ENCODE data around the gene ST3GAL6.

DNA sequence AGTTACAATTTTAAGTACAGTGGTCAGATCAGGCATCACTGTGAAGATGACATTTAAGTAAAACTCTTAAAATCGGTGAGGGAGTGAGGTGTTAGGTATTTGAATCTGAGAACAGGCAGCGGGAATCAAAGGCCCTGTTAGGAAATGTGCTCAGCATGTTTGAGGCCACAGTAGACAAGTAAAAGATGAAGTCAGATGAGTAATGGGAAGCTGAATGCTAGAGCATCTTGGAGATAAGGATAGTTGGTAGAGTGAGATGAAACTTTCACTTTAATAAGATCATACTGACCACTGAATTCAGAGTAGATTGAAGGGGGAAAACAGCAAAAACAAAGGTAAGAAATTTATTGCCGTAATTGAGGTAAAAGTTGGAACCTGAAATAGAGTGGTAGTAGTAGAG, 76.7 kb downstream of the ST3GAL6 start:
- TF ChIP-seq, protein P1, sequence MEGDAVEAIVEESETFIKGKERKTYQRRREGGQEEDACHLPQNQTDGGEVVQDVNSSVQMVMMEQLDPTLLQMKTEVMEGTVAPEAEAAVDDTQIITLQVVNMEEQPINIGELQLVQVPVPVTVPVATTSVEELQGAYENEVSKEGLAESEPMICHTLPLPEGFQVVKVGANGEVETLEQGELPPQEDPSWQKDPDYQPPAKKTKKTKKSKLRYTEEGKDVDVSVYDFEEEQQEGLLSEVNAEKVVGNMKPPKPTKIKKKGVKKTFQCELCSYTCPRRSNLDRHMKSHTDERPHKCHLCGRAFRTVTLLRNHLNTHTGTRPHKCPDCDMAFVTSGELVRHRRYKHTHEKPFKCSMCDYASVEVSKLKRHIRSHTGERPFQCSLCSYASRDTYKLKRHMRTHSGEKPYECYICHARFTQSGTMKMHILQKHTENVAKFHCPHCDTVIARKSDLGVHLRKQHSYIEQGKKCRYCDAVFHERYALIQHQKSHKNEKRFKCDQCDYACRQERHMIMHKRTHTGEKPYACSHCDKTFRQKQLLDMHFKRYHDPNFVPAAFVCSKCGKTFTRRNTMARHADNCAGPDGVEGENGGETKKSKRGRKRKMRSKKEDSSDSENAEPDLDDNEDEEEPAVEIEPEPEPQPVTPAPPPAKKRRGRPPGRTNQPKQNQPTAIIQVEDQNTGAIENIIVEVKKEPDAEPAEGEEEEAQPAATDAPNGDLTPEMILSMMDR (IDR thresholded peaks at IDR 0.05; ENCODE audit: extremely low read depth in 1 of 2, insufficient read depth in 1 of 2, low read depth in 1 of 2, low read length in 2 of 2): no peak
- TF ChIP-seq, protein P2, sequence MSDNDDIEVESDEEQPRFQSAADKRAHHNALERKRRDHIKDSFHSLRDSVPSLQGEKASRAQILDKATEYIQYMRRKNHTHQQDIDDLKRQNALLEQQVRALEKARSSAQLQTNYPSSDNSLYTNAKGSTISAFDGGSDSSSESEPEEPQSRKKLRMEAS (IDR thresholded peaks at IDR 0.05; ENCODE audit: insufficient read depth, insufficient read length): no peak
- TF ChIP-seq EZH2 (IDR thresholded peaks at IDR 0.05; ENCODE audit: borderline replicate concordance, low read depth, low read length, severe bottlenecking) (no peak), POLR2A (IDR thresholded peaks at IDR 0.05; ENCODE audit: low read depth, low read length) (no peak), POLR2AphosphoS5 (IDR thresholded peaks at IDR 0.05; ENCODE audit: insufficient read depth, low read depth, low read length) (no peak), MYC (IDR thresholded peaks at IDR 0.05; ENCODE audit: low read depth, low read length) (no peak), FOS (IDR thresholded peaks at IDR 0.05; ENCODE audit: borderline replicate concordance, insufficient read depth, low read length) (no peak), GATA2 (IDR thresholded peaks at IDR 0.05; ENCODE audit: insufficient read depth, insufficient read length, low read depth, low read length) (no peak), JUN (IDR thresholded peaks at IDR 0.05; ENCODE audit: borderline replicate concordance, insufficient read depth, insufficient read length, low read depth) (no peak)

Measured in endothelial cell of umbilical vein (primary cell).